Measurements from ENCODE around the gene PIEZO2. TPM values are rescaled to one million over a fixed set of nuclear protein-coding genes. Genes with fewer than 3 reads are reported as not detected.

Gene PIEZO2
- total RNA-seq, 6 donors from 2014 or later, result 6.5 to 37.7 (median 7.8) TPM

- no peaks in the 10 kb centered on the region for H3K36me3 ChIP-seq
- ATAC-seq (ENCODE audit: low FRiP score in 2 of 2) (no peak), DNase-seq (no peak)
- H3K9me3 ChIP-seq, result no peaks in the 10 kb centered on the region
- no peaks in the 10 kb centered on the region for H3K4me1 ChIP-seq
- peaks cover 0 to 4% (median 0%) of the 10 kb centered on the region in 4 donors for H3K27me3 ChIP-seq
- H3K27ac ChIP-seq, result no peak overlapping the region
- H3K4me3 ChIP-seq, result no peak overlapping the region
- 88 to 94% methylated on average over 3 of the region's 3 CpGs for WGBS, 2 donors
- TF ChIP-seq CTCF (IDR thresholded peaks at IDR 0.05), result no peak
These were observed 15.8 kb upstream of the PIEZO2 start for GRCh38 chr18:11165138-11165537.

GRCh38 chr18:11163665-11164064, 14.3 kb upstream of the PIEZO2 start:
- DNase-seq (peak in 1 of 2 donors; percentile 88), ATAC-seq (ENCODE audit: low FRiP score in 2 of 2) (peak; percentile 67 to 74)
- Histone ChIP-seq H3K36me3 (no peaks in the 10 kb centered on the region), H3K27me3 (peaks cover 0 to 4% (median 0%) of the 10 kb centered on the region in 4 donors), H3K4me3 (no peak overlapping the region), H3K4me1 (no peaks in the 10 kb centered on the region), H3K27ac (no peak overlapping the region), H3K9me3 (no peaks in the 10 kb centered on the region)
- 14 to 32% methylated on average over 18 of the region's 18 CpGs for WGBS, 2 donors
- TF ChIP-seq EP300 (IDR thresholded peaks at IDR 0.05) (no peak), CTCF (IDR thresholded peaks at IDR 0.05) (peak; percentile 17 to 50 (median 33))

GRCh38 chr18:11162889-11163288, 13.5 kb upstream of the PIEZO2 start:
- 77 to 87% methylated on average over 5 of the region's 5 CpGs for WGBS, 2 donors
- Histone ChIP-seq H3K27me3 (peaks cover 0 to 4% (median 0%) of the 10 kb centered on the region in 4 donors), H3K36me3 (no peaks in the 10 kb centered on the region), H3K9me3 (no peaks in the 10 kb centered on the region), H3K4me3 (no peak overlapping the region), H3K4me1 (no peaks in the 10 kb centered on the region), H3K27ac (no peak overlapping the region)
- no peak for DNase-seq
- no peak for ATAC-seq (ENCODE audit: low FRiP score in 2 of 2)
- TF ChIP-seq POLR2AphosphoS5 (IDR thresholded peaks at IDR 0.05) (no peak), CTCF (IDR thresholded peaks at IDR 0.05) (no peak), EP300 (IDR thresholded peaks at IDR 0.05) (no peak), POLR2A (IDR thresholded peaks at IDR 0.05) (no peak)

- DNase-seq (no peak), ATAC-seq (ENCODE audit: low FRiP score in 2 of 2) (no peak)
- 81 to 90% methylated on average over 2 to 3 of the region's 3 CpGs for WGBS, 2 donors
- Histone ChIP-seq H3K27ac (no peak overlapping the region), H3K4me3 (no peak overlapping the region), H3K9me3 (no peaks in the 10 kb centered on the region), H3K27me3 (peaks cover 0 to 4% (median 0%) of the 10 kb centered on the region in 4 donors), H3K4me1 (no peaks in the 10 kb centered on the region), H3K36me3 (no peaks in the 10 kb centered on the region)
- TF ChIP-seq POLR2AphosphoS5 (IDR thresholded peaks at IDR 0.05), result no peak
- no peak for TF ChIP-seq CTCF (IDR thresholded peaks at IDR 0.05)
- TF ChIP-seq EP300 (IDR thresholded peaks at IDR 0.05), result no peak
- no peak for TF ChIP-seq POLR2A (IDR thresholded peaks at IDR 0.05)
These were observed 13.1 kb upstream of the PIEZO2 start for GRCh38 chr18:11162462-11162861.

GRCh38 chr18:11160313-11160712, 10.9 kb upstream of the PIEZO2 start:
- TF ChIP-seq CTCF (IDR thresholded peaks at IDR 0.05) (no peak), POLR2A (IDR thresholded peaks at IDR 0.05) (no peak), POLR2AphosphoS5 (IDR thresholded peaks at IDR 0.05) (no peak), EP300 (IDR thresholded peaks at IDR 0.05) (no peak)
- H3K4me1 ChIP-seq, result no peaks in the 10 kb centered on the region
- WGBS, 2 donors, result 87% methylated on average over 2 of the region's 2 CpGs
- no peak for ATAC-seq (ENCODE audit: low FRiP score in 2 of 2)
- DNase-seq, result no peak
- no peaks in the 10 kb centered on the region for H3K36me3 ChIP-seq
- H3K4me3 ChIP-seq, result no peak overlapping the region
- H3K27ac ChIP-seq, result no peak overlapping the region
- H3K27me3 ChIP-seq, result peaks cover 0 to 4% (median 0%) of the 10 kb centered on the region in 4 donors
- no peaks in the 10 kb centered on the region for H3K9me3 ChIP-seq

Measured in upper lobe of left lung (tissue), 6 donors.